ENCODE measurements around the gene MAD1L1. TPM values are rescaled to one million over a fixed set of nuclear protein-coding genes. Genes with fewer than 3 reads are reported as not detected.

The MAD1L1 gene
- total RNA-seq, 4 donors from 2014 or later: 18.4 to 39.1 (median 25.7) TPM

GRCh38 chr7:2159176-2159520 lies 73.6 kb downstream of the MAD1L1 start:
- ATAC-seq (ENCODE audit: low FRiP score) (no peak), DNase-seq (ENCODE audit: low spot score) (no peak)
- TF ChIP-seq, protein P1, sequence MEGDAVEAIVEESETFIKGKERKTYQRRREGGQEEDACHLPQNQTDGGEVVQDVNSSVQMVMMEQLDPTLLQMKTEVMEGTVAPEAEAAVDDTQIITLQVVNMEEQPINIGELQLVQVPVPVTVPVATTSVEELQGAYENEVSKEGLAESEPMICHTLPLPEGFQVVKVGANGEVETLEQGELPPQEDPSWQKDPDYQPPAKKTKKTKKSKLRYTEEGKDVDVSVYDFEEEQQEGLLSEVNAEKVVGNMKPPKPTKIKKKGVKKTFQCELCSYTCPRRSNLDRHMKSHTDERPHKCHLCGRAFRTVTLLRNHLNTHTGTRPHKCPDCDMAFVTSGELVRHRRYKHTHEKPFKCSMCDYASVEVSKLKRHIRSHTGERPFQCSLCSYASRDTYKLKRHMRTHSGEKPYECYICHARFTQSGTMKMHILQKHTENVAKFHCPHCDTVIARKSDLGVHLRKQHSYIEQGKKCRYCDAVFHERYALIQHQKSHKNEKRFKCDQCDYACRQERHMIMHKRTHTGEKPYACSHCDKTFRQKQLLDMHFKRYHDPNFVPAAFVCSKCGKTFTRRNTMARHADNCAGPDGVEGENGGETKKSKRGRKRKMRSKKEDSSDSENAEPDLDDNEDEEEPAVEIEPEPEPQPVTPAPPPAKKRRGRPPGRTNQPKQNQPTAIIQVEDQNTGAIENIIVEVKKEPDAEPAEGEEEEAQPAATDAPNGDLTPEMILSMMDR (IDR thresholded peaks at IDR 0.05): no peak

GRCh38 chr7:2158331-2159175 lies 74.2 kb downstream of the MAD1L1 start:
- ATAC-seq (ENCODE audit: low FRiP score) (no peak), DNase-seq (ENCODE audit: low spot score) (no peak)
- TF ChIP-seq, protein P1 (IDR thresholded peaks at IDR 0.05): no peak

DNA sequence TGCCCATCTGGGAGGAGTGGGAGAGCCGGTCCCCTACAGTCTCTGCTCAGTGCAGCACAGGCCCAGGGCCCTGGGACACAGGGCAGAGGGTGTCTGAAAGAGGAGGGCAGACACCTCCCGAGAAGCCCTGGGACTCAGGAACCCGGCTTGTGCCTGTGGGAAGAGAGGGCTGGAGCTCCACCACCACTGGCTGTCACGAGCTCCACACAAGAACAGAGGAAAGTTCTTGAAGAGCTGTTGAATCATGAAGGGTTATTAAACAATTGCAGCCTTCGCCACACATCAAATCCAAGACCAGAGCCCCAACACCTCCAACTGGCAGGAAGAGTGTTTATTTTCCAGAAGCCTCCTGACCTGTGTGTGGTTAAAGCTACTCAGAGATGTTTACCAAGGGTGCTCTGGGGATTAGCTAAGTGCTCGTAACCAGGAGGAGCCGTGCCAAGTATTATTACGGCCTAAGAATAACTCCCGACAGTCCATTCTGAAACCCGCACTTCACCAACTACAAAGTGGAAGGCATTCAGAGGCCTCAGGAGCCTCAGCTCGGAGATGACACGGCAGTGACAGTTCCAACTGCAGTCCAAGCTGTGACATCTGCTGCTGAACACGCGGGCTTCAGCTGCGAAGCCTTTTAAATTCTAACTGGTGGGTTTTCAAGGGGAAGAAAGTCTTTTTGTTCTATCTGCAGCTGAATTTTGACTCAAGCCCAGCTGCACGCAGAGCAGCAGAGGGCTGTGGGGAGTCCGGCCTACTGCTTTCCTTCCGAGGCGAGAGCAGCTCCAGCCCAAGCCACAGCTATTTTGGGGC lies 75.1 kb downstream of the MAD1L1 start:
- TF ChIP-seq, protein P1 (IDR thresholded peaks at IDR 0.05): no peak
- DNase-seq (ENCODE audit: low spot score): no peak
- peak; percentile 39 for ATAC-seq (ENCODE audit: low FRiP score)

- TF ChIP-seq, protein P1 (IDR thresholded peaks at IDR 0.05): no peak
- DNase-seq (ENCODE audit: low spot score) (no peak), ATAC-seq (ENCODE audit: low FRiP score) (no peak)
These were observed 75.8 kb downstream of the MAD1L1 start for GRCh38 chr7:2156756-2157472.

DNA sequence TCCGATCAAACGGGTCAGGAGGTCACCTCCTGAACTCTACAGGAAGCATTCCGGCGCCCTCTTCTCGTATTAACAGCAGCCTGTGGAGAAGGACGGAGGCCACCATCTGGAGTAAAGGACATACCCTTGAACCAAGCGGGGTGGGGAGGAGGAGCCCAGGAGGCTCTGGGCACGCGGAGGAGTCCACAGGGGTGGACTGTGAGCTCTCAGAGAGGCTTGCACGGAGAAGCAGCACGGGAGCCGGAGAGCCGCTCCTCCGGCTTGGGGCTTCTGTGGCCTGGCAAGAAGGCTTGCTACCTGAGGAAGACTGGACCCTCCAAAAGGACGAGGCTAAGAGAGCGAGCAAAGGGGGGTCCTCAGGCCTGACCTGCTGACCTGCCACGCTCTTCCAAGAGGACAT lies 77.9 kb downstream of the MAD1L1 start:
- DNase-seq (ENCODE audit: low spot score): no peak
- ATAC-seq (ENCODE audit: low FRiP score): no peak
- TF ChIP-seq, protein P1 (IDR thresholded peaks at IDR 0.05): no peak

DNA sequence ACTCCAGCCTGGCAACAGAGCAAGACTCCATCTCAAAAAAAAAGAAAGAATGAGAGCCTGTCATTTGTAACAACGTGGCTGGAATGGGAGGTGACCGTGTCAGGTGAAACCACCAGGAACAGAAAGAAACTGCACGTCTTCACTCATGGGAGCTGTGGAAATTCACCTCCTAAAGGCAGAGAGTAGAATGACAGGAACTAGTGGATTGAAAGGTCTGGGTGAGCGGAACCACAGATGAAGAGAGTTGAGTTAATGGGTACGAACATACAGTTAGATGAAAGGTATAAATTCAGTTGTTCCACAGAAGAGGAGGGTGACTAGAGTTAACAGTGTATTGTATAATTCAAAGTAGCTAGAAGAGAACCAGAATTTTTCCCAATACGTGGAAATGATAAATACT lies 78.6 kb downstream of the MAD1L1 start:
- ATAC-seq (ENCODE audit: low FRiP score): no peak
- TF ChIP-seq, protein P1 (IDR thresholded peaks at IDR 0.05): no peak
- no peak for DNase-seq (ENCODE audit: low spot score)
